K562 (cell line): ENCODE data around the gene PLCG2. TPM values are rescaled to one million over a fixed set of nuclear protein-coding genes. Genes with fewer than 3 reads are reported as not detected.

ENCODE experiments used
- ATAC-seq: fragments of 200-7000 bp; cut with Tn5 transposase; 3 replicates; pipeline ENCODE4 v1.9.1; 2020; ENCODE audit warnings: moderate library complexity
- BruUV-seq: library from RNA; stranded (reverse); fragments of 400-500 nt; replicated peaks from 2 replicates; lab custom pipeline; 2021; lab: Mats Ljungman, UMichigan
- CTCF ChIA-PET: fragments of 300-600 bp; formaldehyde crosslinking; extraction: SDS; loops from one replicate; lab custom pipeline; 2021; ENCODE audit warnings: low intra/inter-chr PET ratio; lab: Yijun Ruan, JAX
- POLR2A ChIA-PET: fragments of 300-600, 350-650 bp; sonication (Branson Sonifier 250); formaldehyde crosslinking; extraction: SDS; loops from one replicate; lab custom pipeline; 2021; ENCODE audit warnings: antibody characterized with exemption, inconsistent platforms; lab: Yijun Ruan, JAX
- DNase-seq, 4 experiments: peaks; one replicate each; pipeline versions ENCODE4 v3.0.0 to v3.0.0-alpha.2; 2011 to 2018; ENCODE audit warnings: low spot score in 3 of 4, mixed read lengths in 3 of 4; ENCODE audit errors: extremely low read depth in 1 of 4
- FAIRE-seq: peaks from 2 replicates; lab custom pipeline; 2011; peaks lifted over from hg19 to GRCh38; lab: Jason Lieb, UNC
- H2AFZ ChIP-seq: 2 replicates; pipeline ENCODE4 v1.6.0; 2011; ENCODE audit warnings: low read depth, low read length, control low read depth, inconsistent platforms
- H3K27ac ChIP-seq: fragments of 200-600 bp; 3 replicates; pipeline ENCODE4 v1.8.0; 2011; ENCODE audit warnings: low read depth, mild to moderate bottlenecking, control low read depth, inconsistent platforms, low read length, moderate library complexity, mixed read lengths; ENCODE audit errors: extremely low read depth
- H3K27me3 ChIP-seq, 2 experiments: fragments of 300-600 bp in 1 of 2; 2 replicates in 1 of 2; 3 replicates in 1 of 2; pipeline versions ENCODE4 v1.6.0 to v1.8.0; 2011; ENCODE audit warnings: inconsistent platforms in 2 of 2, low read length in 2 of 2, mild to moderate bottlenecking in 1 of 2, mixed read lengths in 1 of 2, moderate library complexity in 1 of 2; ENCODE audit not compliant: control insufficient read depth in 2 of 2, insufficient read depth in 2 of 2
- H3K36me3 ChIP-seq: fragments of 300-600 bp; 3 replicates; pipeline ENCODE4 v1.8.0; 2011; ENCODE audit warnings: mild to moderate bottlenecking, low read length, inconsistent platforms; ENCODE audit not compliant: control insufficient read depth, insufficient read depth
- H3K4me1 ChIP-seq, 2 experiments: fragments of 200-600 bp in 1 of 2; replicated peaks in 1 of 2; 2 replicates in 1 of 2; 3 replicates in 1 of 2; pipeline versions ENCODE4 v1.5.1 to v1.8.0; 2011; ENCODE audit warnings: inconsistent platforms in 2 of 2, low read length in 2 of 2, mild to moderate bottlenecking in 1 of 2, mixed read lengths in 1 of 2, moderate library complexity in 1 of 2; ENCODE audit not compliant: control insufficient read depth in 2 of 2, insufficient read depth in 2 of 2
- H3K4me2 ChIP-seq: 2 replicates; pipeline ENCODE4 v1.6.1; 2011; ENCODE audit warnings: low read length, control low read depth, inconsistent platforms, mixed read lengths; ENCODE audit not compliant: insufficient read depth
- H3K4me3 ChIP-seq: fragments of 200-600 bp; sonication (generic), shearing (Covaris generic); 2 replicates; pipeline ENCODE4 v1.5.1; 2016; ENCODE audit warnings: control low read depth, inconsistent platforms
- H3K79me2 ChIP-seq: fragments of 200-600 bp; 3 replicates; pipeline ENCODE4 v1.8.0; 2011; ENCODE audit warnings: low read length, inconsistent platforms; ENCODE audit not compliant: control insufficient read depth, insufficient read depth
- H3K9ac ChIP-seq, 2 experiments: 2 replicates each; pipeline versions ENCODE4 v1.6.0 to v1.6.1; 2011; ENCODE audit warnings: low read depth in 2 of 2, low read length in 2 of 2, control low read depth in 1 of 2, inconsistent platforms in 1 of 2, mild to moderate bottlenecking in 1 of 2, mixed read lengths in 1 of 2; ENCODE audit not compliant: insufficient read depth in 1 of 2
- H3K9me1 ChIP-seq: one replicate; pipeline ENCODE4 v1.6.0; 2011; ENCODE audit warnings: inconsistent platforms, mild to moderate bottlenecking, low read length, moderate library complexity; ENCODE audit not compliant: control insufficient read depth, insufficient read depth
- H3K9me3 ChIP-seq: replicated peaks from 2 replicates; pipeline ENCODE4 v1.5.1; 2011; ENCODE audit warnings: low read depth, low read length, inconsistent platforms; ENCODE audit not compliant: control insufficient read depth, insufficient read depth
- H4K20me1 ChIP-seq: replicated peaks from 2 replicates; pipeline ENCODE4 v1.6.1; 2011; ENCODE audit warnings: low read length, inconsistent platforms, mixed read lengths; ENCODE audit not compliant: control insufficient read depth, insufficient read depth
- CBFB ChIP-seq: sonication (generic); formaldehyde crosslinking; IDR thresholded peaks from 2 replicates; pipeline ENCODE4 v1.4.0; 2020; ENCODE audit warnings: mild to moderate bottlenecking, missing genetic modification reagents
- CBX3 ChIP-seq, 2 experiments: IDR thresholded peaks; 1 replicate in 1 of 2; 2 replicates in 1 of 2; pipeline ENCODE4 v1.6.1; 2012; ENCODE audit warnings: inconsistent platforms in 2 of 2, low read length in 2 of 2, borderline replicate concordance in 1 of 2, control low read depth in 1 of 2
- ESRRB ChIP-seq: fragments of 250-450 bp; sonication (Bioruptor Pico); IDR thresholded peaks from 2 replicates; pipeline ENCODE4 v1.5.0; 2020; ENCODE audit warnings: mild to moderate bottlenecking, moderate library complexity, borderline replicate concordance
- EWSR1 ChIP-seq: fragments of 450-650 bp; IDR thresholded peaks from 2 replicates; pipeline ENCODE4 v1.6.1; 2018; ENCODE audit warnings: borderline replicate concordance, mild to moderate bottlenecking, low read depth, moderate library complexity; ENCODE audit not compliant: partially characterized antibody
- HES1 ChIP-seq: fragments of 450-650 bp; IDR thresholded peaks from 2 replicates; pipeline ENCODE4 v1.6.1; 2016; ENCODE audit warnings: low read depth, mild to moderate bottlenecking, moderate library complexity
- NRF1 ChIP-seq, 2 experiments: fragments of 450-650 bp; IDR thresholded peaks in 1 of 2; conservative IDR thresholded peaks in 1 of 2; 2 replicates each; pipeline ENCODE4 v1.6.1; 2014; ENCODE audit warnings: mild to moderate bottlenecking in 2 of 2
- POLR3A ChIP-seq: IDR thresholded peaks from 2 replicates; pipeline ENCODE4 v1.6.1; 2011; ENCODE audit warnings: borderline replicate concordance, mild to moderate bottlenecking, moderate library complexity; ENCODE audit not compliant: insufficient read length, insufficient read depth; ENCODE audit errors: extremely low read depth
- ZEB2 ChIP-seq: fragments of 450-650 bp; IDR thresholded peaks from 2 replicates; pipeline ENCODE4 v1.6.1; 2016
- ZNF124 ChIP-seq: sonication (generic); formaldehyde crosslinking; IDR thresholded peaks from 2 replicates; pipeline ENCODE4 v1.8.1; 2022; ENCODE audit warnings: missing genetic modification reagents
- ZNF23 ChIP-seq: fragments of 250-450 bp; sonication (Bioruptor Pico); IDR thresholded peaks from 2 replicates; pipeline ENCODE4 v1.4.0; 2020; ENCODE audit warnings: mild to moderate bottlenecking
- ZNF444 ChIP-seq: fragments of 250-450 bp; sonication (Bioruptor Pico); IDR thresholded peaks from 2 replicates; pipeline ENCODE4 v1.4.0; 2020; ENCODE audit warnings: mild to moderate bottlenecking, moderate library complexity
- ZNF583 ChIP-seq: fragments of 250-450 bp; sonication (Bioruptor Pico); IDR thresholded peaks from 2 replicates; pipeline ENCODE4 v1.4.0; 2020
- ZNF707 ChIP-seq: fragments of 250-450 bp; sonication (Bioruptor Pico); conservative IDR thresholded peaks from 2 replicates; pipeline ENCODE4 v1.8.0; 2022; ENCODE audit warnings: inconsistent platforms, mild to moderate bottlenecking, moderate library complexity
- WGBS: fragments of 100-300 bp; shearing (Covaris generic); methylation state at CpG from one replicate; pipeline ENCODE4 v1.1.6; 2016; ENCODE audit warnings: low coverage, mixed read lengths; ENCODE audit not compliant: insufficient coverage; ENCODE audit errors: missing lambda C conversion rate; 5-methylcytosine and 5-hydroxymethylcytosine counted together
- in situ Hi-C: fragments of 300-500 bp; cut with MboI; formaldehyde crosslinking; loops from 4 replicates; pipeline ENCODE4 v1.15.0; 2018; ENCODE audit warnings: inconsistent platforms, mixed read lengths
- intact Hi-C: fragments of 100-400 bp; cut with micrococcal nuclease; formaldehyde crosslinking; loops from 2 replicates; pipeline ENCODE4 v1.14.2; 2022
- polyA plus RNA-seq, 8 experiments: library from polyadenylated mRNA; depleted of rRNA in 4 of 8; stranded (reverse) in 5 of 8; unstranded in 3 of 8; fragments of >200 nt; fragmentation: Nextera tagmentation in 2 of 8; fragmentation: Illumina TruSeq in 1 of 8; extraction: Ambion mirVana in 2 of 8; extraction: Trizol in 1 of 8; gene quantifications; 2 replicates each; pipeline versions ENCODE4 v1.2.1 to v1.2.3, GENCODE V29; 2011 to 2014; ENCODE audit warnings: inconsistent platforms in 1 of 8, missing spikeins in 1 of 8
- total RNA-seq, 7 experiments: library from RNA; depleted of rRNA in 6 of 7; stranded (reverse); fragments of >200 nt in 6 of 7; fragmentation: Illumina TruSeq in 2 of 7; extraction: Trizol in 2 of 7; gene quantifications; 2 replicates each; pipeline versions ENCODE4 v1.2.1 to v1.2.3, GENCODE V29; 2011 to 2021; ENCODE audit warnings: low replicate concordance in 1 of 7
- TF ChIP-seq, protein P1 (sequence below), 2 experiments: fragments of 450-650 bp in 1 of 2; sonication (generic) in 1 of 2; formaldehyde crosslinking; conservative IDR thresholded peaks; 2 replicates each; pipeline versions ENCODE4 v1.4.0 to v1.8.1; 2020 to 2022; ENCODE audit warnings: mild to moderate bottlenecking in 1 of 2, missing genetic modification reagents in 1 of 2

Gene PLCG2
- total and polyA plus RNA-seq, 9 of the 15 experiments (the other 6 are each of a cell fraction or from before 2014, with no cell fraction given), result 0.94 to 7.1 (median 3.1) TPM

DNA sequence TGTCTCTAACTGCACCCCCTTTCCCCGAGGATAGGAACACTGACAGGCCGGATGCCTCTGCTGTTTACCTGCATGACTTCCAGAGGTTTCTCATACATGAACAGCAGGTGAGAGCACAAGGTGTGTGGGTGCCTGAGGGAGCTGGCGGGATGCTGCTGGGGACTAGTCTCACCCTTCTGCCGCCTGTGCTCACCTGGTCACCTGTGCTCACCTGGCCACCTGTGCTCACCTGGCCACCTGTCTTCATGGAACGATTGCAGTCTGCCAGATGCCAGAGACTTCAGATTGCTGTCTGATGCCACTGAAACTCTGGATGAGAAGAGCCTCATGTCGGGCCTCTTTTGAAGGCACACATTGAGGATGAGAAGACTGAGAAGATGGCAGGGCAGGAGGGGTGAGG is 104.1 kb downstream of the PLCG2 start:
- FAIRE-seq (no peak), ATAC-seq (no peak), DNase-seq (no peak)
- intact Hi-C loops, result no loop called here
- H4K20me1 ChIP-seq, result no peaks in the 10 kb centered on the region
- in situ Hi-C loops, result loop anchor here (10.0 kb wide), 1 partner anchor 518 kb away; no protein-coding TSS in a partner anchor
- no peaks in the 10 kb centered on the region for H3K79me2 ChIP-seq
- no peak overlapping the region for H3K27ac ChIP-seq
- CTCF ChIA-PET, result no interaction called here
- POLR2A ChIA-PET, result no interaction called here
- H3K4me1 ChIP-seq, result no peaks in the 10 kb centered on the region
- peaks cover 30 to 58% of the 10 kb centered on the region in 2 experiments for H3K27me3 ChIP-seq
- no peaks in the 10 kb centered on the region for H3K36me3 ChIP-seq
- no peaks in the 10 kb centered on the region for H3K9me1 ChIP-seq
- H3K4me2 ChIP-seq, result no peak overlapping the region
- TF ChIP-seq ESRRB (no peak), EWSR1 (no peak), ZEB2 (peak; percentile 89), ZNF583 (no peak), CBFB (CRISPR knock-in tag) (no peak)
- no TSS peak for BruUV-seq
- H3K9me3 ChIP-seq, result no peaks in the 10 kb centered on the region
- H2AFZ ChIP-seq, result no peak overlapping the region
- H3K4me3 ChIP-seq, result no peak overlapping the region
- no peak overlapping the region for H3K9ac ChIP-seq
- 2% methylated on average over 6 of the region's 6 CpGs for WGBS

DNA sequence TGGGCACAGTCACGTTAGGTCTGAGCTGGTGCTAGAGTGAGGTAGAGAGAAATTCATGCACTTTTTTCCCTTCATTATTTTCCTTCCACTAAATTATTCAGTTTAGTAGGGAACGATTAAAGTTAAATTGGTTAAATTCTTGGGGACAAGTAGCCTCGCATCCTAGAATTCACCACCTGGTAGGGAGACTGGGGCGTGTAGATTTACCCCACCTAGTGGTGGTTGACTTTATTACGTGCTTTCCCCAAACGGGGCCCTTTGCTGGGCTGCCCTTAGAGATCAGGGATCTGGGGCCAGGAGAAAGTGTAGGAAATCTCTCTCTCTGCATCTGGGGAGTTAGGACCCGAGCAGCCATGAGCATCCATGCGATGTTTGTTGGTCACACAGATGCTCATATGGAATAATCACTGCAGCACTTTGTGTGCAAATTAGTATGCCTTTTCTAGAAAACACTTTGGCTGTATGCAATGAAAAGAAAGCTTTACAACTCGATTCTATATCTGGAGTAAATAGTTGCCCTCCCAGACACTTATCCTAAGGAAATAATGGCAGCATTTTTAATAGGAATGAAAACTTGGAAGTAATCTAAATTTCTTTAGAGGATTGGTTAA is 107.0 kb downstream of the PLCG2 start:
- no peaks in the 10 kb centered on the region for H3K36me3 ChIP-seq
- H3K27me3 ChIP-seq, result peaks cover 25 to 52% of the 10 kb centered on the region in 2 experiments
- DNase-seq (peak; percentile 68 to 86 (median 82)), FAIRE-seq (peak; percentile 80), ATAC-seq (peak; percentile 91)
- in situ Hi-C loops, result loop anchor here (10.0 kb wide), 1 partner anchor 521 kb away; no protein-coding TSS in a partner anchor
- H2AFZ ChIP-seq, result no peak overlapping the region
- H3K79me2 ChIP-seq, result no peaks in the 10 kb centered on the region
- H3K27ac ChIP-seq, result no peak overlapping the region
- POLR2A ChIA-PET, result interaction anchor here (0.7 kb wide), 1 partner anchor 89 kb away, joined by 3 read pairs; no protein-coding TSS in a partner anchor
- H4K20me1 ChIP-seq, result peaks cover 8% of the 10 kb centered on the region; the same call in 1 of the 2 replicates
- H3K9me1 ChIP-seq, result no peaks in the 10 kb centered on the region
- H3K9ac ChIP-seq, result no peak overlapping the region
- CTCF ChIA-PET, result interaction anchor here (0.6 to 1.5 kb wide), 4 partner anchors 11 to 519 kb away, joined by 3 to 7 read pairs (median 3); no protein-coding TSS in a partner anchor
- H3K9me3 ChIP-seq, result no peaks in the 10 kb centered on the region
- no peak overlapping the region for H3K4me3 ChIP-seq
- BruUV-seq, result no TSS peak
- H3K4me1 ChIP-seq, result peaks cover 5 to 6% of the 10 kb centered on the region in 2 experiments
- intact Hi-C loops, result no loop called here
- no peak overlapping the region for H3K4me2 ChIP-seq
- 0% methylated on average over 9 of the region's 9 CpGs for WGBS
- TF ChIP-seq, protein P1, sequence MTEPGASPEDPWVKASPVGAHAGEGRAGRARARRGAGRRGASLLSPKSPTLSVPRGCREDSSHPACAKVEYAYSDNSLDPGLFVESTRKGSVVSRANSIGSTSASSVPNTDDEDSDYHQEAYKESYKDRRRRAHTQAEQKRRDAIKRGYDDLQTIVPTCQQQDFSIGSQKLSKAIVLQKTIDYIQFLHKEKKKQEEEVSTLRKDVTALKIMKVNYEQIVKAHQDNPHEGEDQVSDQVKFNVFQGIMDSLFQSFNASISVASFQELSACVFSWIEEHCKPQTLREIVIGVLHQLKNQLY (CRISPR knock-in tag; conservative IDR thresholded peaks at IDR 0.05), result no peak
- TF ChIP-seq ZNF707 (CRISPR knock-in tag) (no peak), CBX3 (IDR thresholded peaks at IDR 0.05; ENCODE audit: borderline replicate concordance in 1 of 2, low read length in 2 of 2) (no peak), HES1 (no peak), ZNF23 (no peak), ZNF124 (CRISPR knock-in tag) (no peak), ZNF444 (no peak), NRF1 (conservative IDR thresholded peaks at IDR 0.05 in 1 of 2, IDR thresholded peaks at IDR 0.05 in 1 of 2) (no peak), POLR3A (no peak)
